NCI-H460 (cell line): Measurements from ENCODE around the gene ZNF618. TPM values are rescaled to one million over a fixed set of nuclear protein-coding genes. Genes with fewer than 3 reads are reported as not detected.
A peak's percentile ranks its signal among the peaks of the same experiment; 100 is the strongest.
"Not testable (repeated sequence)": the region's sequence is repeated elsewhere in the genome, so short reads cannot be mapped to it uniquely, and the experiment has no call there.

Experiments used
- DNase-seq: peaks from one replicate; pipeline ENCODE4 v3.0.0-alpha.2; 2016; ENCODE audit warnings: low read depth; ENCODE audit errors: extremely low read depth
- total RNA-seq: library from RNA; depleted of rRNA; stranded (reverse); fragments of >200 nt; shearing (Covaris generic); gene quantifications from 2 replicates; pipeline ENCODE4 v1.2.3, GENCODE V29; 2014

Gene ZNF618
- total RNA-seq, 1 experiment from 2014 or later, result 2.9 TPM

DNA sequence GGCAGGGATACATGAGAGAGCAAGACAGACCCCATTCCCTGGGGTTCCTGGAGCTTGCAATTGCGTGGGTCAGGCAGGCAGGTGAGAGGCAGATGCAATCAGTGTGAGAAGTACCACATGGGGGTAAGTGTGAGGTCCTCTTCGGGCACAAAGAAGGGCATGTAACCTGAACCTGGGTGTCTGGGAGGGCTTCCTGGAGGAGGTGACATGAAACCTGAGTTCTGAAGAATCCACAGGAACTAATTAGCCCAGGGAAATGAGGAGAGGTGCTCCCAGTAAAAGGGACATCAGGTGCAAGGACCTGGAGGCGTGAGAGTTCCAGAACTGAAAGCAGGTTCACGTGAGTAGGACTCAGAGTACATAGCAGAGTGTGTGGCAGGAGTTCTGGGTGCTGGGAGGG lies 199.5 kb downstream of the ZNF618 start:
- DNase-seq, result no peak

DNA sequence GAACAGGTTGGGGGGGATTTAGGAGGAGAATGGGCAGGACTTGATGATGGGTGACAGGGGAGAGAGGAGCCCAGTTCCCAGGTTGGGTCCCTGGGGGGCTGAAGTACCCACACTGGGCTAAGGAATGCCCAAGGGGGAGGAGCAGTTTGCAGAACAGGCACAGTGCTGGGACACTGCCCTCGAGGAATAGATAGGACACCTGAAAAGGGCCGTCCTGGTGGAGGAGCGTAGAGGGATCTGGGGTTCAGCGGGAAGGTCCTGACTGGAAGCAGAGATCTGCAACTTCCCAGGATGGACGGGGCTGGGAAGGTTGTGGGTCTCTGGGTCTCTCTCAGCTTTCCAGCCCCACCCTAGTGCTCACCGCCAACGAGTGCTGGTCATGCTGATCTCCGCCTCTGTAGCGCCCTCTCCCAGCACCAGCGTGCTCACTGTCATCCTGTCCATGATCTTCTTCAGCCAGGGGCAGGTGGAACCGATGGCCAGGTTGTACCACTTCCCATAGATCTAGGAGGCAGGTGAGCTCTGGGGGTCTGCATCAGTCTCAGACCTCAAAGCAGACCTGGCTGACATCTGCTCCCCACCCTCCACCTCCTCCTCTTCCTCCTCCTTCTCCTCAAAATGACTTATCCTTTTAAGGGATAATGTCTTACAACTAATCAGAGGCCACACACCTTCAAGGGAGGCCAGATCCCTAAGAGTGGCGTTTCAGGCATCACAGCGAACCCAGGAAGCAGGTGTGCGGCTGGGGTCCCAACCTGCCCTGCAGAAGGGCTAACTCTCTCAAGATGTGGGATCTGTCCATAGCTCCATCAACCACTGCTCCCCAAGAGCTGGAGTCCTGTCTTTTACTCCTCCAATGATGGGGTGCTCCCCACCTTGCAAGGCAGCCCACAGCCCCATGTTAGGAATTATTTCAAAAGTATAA lies 200.4 kb downstream of the ZNF618 start:
- DNase-seq, result no peak

DNA sequence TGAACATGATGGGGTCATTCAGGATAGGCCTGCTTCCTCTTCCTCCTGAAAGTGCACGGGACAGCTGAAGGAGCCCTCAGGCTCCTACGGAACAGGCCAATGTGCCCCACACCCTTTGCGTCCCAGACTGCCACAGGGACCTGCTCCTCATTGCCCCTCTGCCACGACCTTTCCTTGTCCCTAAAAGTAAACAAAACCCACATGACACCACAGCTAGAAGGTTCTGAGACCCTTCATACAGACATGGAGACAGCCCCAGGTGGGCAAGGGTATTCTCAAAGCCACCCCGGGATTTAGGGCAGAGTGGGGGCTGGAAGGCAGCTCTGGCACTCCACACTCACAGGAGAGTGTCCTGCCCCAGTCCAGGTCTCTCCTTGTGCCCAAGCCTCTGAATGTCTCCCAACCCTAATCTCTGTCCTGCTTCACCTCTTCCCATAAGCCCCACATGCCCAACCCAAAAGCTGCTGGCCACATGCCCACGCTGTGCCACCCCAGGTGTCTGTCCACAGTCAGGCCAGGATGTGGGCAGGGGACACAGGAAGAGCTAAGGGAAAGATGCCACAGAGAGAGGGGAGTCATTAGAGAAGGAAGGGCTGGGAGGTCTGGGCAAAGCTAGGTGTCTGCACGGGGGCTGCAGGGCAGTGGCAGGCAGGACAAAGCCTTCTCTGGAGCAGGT lies 201.2 kb downstream of the ZNF618 start:
- no peak for DNase-seq

DNA sequence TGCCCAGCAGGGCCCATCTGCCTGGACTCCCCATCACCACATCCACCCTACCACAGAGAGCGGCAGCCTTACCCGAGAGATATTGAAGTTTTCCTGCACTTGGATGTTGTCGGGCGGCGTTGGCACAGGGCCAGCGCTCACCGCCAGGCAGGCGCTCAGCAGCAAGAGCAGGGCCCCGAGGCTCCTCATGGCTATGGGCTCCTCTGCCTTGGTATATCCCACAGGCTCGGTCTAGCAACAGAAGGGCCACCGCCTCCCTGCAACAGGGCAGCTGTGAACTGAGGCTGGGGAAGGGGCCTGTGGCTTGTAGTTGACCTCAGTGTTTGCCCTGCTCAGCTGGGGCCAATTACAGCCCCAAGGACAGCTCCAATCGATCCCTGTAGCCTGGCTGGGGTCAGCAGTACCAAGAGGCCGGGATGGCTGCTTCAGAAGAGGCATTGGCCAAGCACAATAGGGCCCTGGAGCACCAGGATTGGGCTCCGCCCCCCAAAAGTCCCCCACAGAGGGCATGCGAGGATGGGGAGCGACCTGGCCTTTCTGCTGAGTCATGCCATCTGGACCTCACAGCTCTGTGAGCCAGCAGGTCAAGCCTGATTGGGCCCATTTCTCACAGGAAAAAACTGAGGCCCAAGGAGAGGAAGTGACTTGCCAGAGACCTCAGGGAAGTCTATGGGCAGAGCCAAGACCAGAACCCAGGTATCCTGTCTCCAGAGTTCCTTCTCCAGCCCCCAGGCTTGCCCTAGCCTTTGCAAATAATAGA lies 202.1 kb downstream of the ZNF618 start, which contains the start of gene AMBP:
TSS of gene AMBP (minus strand) at position 280 of the 760 bp plus-strand sequence. CDS start at position 189, 91 bp downstream.
- DNase-seq, result no peak

DNA sequence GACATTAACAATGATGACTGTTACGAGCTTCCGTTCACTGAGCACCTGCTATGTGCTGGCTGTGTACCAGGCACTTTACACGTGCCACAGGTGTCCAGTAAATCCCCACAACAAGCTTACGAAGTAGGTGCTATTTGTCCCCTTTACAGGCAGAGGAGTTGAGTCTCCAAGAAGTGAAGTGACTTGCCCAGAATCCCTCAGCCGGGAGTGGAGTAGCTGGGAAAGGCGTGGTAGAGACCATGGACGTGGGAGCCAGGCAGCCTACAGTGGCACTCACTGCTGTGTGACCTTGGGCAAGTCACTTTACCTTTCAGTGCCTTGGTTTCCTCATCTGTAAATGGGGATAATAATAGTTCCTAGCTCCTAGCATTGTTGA lies 202.7 kb downstream of the ZNF618 start:
- no peak for DNase-seq

DNA sequence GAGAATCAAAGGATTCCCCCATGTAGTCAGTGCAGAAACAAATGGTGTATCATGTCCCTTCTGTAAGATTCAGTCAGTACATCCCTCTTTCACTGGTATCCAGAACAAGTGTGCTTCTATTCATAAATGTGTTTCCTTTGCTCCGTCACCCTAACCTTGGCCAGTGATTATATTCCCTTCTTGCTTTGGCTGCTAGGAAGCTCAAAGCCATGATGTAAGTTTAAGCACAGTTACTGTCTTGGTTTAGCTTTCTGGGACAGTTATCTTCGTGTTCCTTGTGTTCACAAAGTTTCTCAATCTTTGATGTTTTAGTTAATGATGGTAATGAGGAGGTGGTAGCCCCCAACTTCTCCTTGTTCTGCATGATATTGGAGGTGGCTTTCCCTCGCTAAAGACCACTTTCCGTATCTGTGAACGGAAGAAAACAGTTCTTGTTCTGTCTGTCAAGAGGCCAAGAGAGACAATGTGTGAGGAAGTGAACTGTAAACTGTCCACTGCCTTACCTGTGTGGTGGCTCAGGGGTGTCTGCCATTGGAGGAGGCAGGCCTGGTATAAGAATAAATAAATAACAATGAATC lies 204.2 kb downstream of the ZNF618 start:
- no peak for DNase-seq

DNA sequence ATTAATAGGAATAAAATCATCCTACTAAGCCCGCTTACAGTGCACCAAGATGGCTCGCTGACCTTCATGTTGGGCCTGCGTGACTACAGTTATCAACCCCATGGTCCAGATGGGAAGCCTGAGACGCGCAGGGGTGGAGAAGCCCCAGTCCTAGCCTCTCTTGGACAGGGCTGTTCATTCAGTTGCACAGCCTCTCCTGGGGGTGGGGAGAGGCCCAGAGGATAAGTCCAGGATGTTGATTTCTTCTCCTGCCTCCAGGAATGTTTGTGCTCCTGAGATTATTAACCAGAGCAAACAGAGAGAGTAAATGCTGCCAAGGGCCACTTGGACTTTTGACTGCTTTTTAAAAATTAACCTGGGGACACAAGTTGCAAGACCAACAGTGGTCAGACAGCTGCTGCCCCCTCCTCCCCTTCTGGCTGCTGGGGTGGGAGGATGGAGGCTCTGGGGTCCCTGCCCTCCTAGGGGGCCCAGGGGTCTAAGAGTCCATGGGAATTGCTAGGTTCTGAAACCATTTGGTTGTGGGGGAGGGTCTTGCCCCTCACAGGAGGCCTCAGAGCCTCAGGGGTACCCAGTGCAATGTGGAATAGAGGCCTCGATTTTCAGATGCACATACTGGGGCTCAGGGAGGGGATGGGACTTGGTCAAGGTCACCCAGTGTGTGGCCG lies 204.8 kb downstream of the ZNF618 start:
- DNase-seq, result no peak

DNA sequence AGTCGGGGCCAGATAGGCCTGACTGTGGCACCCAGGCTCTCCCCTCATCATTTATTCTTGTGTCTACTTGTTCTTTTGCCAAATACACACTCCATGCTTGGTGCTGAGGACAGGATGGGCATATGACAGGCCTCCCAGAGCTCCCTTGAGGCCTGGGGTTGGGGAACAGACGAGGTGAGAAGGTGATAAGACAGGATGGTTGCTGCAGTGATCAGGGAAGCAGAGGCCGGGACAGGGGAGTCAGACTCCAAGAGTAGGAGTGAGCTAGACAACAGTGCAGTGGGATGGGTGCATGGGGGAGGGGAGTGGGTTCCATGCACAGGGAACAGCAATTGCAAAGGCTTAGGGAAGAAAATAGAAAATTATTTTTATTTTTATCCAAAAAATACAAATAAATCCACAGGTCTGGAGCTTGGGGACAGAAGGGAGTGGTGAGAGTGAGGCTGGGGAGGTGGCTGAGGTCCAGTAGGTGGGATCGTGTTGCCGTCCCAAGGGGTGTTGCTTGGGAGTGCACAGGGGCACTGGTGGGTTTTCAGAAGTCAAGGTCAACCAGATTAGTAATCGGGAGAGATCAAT lies 205.4 kb downstream of the ZNF618 start:
- DNase-seq, result no peak

DNA sequence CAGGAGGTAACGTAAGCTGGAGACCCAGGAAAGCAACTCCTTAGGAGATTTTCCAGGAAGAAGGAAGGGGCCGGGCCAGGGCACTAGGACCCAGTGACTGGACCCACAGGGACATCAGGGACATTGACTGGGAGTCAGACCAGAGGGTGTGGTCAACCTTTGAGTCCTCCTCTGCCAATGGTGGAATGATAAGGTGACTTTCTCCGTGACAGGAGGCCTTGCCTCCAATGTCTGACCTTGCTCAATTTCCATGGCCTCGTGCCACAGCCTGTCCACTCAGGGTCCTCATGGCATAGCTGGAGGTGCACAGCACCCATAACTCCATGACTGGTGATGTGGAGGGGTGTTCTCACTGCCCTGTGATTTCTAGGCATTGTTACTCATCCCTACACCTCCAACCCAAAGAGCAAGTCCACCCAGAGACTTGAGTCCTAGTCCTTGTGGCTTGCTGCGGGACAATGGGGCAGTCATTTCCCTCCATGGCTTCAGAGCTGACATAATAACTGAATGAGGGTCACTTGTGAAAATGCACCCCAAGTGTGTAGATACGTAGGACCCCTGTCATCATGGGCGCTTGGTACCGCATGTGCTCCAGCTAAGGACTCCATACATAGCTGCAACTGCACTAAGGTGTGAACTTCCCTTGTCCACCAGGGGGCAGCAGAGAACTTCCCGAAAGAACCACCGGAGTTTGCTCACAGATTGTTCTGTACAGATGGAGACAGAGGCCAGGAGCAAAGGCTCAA lies 206.1 kb downstream of the ZNF618 start:
- DNase-seq, result peak; percentile 87

DNA sequence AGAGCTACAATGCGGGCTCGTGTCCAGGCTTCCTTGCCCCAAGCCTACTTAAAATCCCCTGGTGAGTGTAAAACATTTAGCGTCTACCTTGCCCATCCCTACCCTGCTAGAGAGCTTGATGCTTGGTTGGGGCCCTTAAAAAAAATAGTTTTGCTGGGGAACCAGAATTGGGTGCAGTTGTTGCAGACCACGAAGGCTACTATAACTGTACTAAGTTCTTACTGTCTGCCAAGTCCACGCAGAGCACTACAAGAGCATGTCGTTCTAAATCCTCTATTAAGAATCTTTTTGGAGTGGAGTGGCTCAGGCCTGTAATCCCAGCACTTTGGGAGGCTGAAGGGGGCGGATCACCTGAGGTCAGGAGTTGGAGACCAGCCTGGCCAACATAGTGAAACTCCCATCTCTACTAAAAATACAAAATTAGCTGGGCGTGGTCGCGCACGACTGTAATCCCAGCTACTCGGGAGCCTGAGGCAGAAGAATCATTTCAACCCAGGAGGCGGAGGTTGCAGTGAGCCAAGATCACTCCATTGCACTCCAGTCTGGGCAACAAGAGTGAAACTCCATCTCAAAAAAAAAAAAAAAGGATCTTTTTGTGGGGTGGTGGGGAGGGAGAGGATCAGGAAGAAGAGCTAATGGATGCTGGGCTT lies 206.8 kb downstream of the ZNF618 start:
- not testable (repeated sequence) for DNase-seq

DNA sequence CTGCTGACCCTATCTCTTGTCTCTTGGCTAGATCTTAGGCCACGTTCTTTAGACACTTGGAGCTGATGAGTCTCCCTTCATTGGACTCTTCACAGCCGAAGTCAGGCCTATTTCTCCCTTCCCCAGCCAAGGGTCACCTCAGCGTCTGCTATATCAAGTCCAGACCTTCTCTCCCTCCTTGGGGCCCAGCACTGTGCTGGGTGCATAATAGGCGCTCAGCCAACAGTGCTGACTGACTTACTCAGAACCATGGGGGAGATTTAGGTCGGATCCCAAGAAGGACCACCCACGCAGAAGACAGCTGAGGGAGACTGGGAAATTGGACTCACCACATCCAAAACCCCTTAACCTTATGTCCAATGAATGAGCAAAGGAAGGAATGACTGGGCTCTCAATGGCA lies 207.6 kb downstream of the ZNF618 start:
- no peak for DNase-seq

DNA sequence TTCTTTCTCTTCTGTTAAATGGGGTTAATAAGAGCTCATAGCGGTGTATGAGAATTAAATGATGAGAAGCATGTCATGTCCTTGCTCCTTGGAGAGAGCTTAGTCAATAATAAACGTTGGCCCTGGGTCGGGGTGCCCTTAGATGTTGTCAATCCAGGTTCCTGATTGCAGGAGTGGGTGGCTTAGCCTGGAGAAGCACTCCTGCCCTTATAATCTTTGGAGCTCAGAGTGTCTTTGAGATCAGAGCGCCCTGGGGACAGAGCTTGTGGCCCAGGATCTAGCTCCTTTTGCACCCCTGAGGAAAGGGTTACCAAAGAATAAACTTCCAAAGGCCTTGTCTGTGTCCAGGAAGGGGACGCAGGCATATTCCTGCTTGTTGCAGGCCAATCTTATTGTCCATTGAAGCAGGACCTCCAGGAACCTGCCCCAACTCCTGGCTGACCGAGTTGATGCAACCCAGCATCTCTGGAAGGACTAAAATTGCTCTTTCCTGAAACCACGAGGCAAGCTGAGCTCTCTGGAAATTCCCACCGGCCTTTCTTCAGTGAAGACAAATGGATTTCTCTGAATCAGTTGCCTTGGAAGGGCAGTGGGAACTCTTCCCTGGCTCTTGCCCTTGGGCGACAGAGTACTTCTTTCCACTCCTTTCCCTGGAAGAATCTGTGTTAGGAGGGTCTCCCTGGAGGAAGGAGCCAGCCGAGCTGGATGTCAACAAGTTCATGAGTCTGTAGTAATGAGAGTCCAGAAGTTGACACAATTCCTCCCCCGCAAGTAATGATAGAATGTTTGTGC lies 208.4 kb downstream of the ZNF618 start:
- DNase-seq, result no peak

DNA sequence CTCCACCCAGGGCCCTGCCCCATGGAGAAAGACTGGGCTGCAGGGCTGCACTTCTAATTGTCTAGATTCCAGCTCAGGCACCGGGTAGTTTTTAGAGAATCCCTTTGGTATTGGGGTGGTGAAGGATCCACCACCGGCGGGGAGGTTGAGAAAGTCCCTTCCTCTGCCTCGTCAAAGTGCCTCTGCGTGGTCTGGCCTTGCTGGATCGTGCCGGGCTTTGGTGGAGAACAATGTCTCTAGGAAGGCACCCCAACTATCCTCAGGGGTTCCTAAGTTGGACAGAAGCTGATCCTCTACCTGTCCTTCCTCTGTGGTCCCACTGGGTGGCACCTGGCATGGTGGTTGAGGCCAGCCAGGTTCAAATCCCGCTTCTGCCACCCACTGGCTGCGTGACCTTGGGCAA lies 209.3 kb downstream of the ZNF618 start:
- DNase-seq, result no peak

DNA sequence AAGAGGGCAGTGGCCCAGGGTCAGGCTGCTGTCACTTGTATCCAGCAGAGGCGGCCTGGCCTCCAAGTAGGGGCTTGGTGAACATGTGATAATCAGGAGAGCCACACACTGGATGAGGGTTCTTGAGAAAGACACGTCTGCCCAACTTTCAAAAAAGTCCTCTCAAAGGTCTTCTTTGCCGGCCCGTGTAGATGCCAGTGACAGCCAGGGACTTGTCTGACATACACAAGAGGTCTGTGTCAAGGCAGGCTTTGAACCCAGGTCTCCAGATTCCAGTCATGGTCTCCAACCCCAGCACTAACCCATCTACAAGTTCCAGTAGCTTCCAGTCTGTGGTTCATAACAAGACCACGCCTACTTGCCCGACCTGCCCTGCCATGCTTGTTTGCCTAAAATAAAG lies 209.9 kb downstream of the ZNF618 start:
- no peak for DNase-seq

DNA sequence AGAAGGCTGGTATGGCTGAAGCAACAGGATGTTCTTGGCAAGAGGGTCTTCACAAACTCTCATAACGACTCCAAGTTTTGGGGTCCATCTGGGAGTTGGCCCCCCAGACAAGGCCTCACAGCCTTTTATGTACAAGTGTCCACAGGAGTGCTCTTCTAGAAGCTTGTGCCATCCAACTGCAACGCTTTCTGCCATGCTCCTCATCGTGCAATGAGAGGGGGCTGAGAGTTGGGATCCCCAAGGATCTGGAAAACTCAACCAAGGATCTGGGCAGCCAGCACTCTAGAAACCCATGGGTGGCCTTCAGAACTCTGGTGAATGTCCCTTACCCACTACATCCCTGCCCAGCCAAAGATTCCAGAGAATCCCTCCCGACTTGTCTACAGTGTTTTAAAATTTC lies 210.5 kb downstream of the ZNF618 start:
- no peak for DNase-seq

DNA sequence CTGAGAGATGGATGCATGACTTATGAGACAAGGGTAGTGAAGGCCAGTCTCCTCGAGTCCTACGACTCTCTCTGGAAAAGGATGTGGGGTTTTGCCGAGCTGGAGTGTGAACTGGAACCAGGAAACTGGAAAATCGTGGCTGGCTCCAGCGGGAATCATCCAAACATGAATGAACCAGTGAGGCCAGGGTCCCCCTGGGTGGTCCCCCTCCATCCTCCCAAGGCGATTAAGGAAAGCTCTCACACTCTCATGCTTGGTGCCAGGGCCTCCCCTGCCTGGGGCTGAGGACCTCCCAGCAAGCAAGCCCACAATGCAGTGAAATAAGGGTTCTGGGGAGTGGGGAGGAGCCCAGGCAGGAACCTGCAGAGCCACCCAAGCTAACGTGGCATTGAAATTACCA lies 211.6 kb downstream of the ZNF618 start:
- DNase-seq, result no peak

DNA sequence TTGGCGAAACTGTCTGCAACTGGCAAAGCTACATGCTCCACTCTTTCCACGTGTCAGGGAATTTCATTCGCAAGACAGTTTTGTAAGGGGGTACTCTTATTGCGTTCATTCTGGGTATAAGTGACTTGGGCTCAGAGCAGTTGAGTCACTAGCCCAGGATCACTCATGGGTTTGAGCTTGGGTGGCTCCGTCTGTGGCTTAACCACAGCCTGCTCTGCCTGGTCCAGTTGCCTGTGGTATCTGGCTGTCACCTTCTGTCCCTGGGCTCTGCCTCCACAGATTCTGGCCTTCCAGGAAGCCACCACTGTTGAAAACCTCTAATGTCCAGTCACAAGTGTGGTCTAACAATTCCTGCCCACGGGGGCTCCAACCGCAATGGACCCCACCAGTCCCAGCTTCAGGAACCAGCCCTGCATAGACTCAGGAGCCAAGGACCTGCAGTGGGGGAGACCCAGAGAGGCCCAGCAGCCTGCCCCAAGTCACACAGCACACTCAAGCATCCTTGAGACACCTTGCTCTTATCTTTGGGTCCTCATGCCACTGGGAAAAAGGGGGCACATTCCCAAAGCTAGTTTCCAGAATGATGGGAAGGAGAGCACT lies 212.6 kb downstream of the ZNF618 start:
- no peak for DNase-seq
